ENCODE data around the gene EVI5. TPM values are rescaled to one million over a fixed set of nuclear protein-coding genes. Genes with fewer than 3 reads are reported as not detected.
A peak's percentile ranks its signal among the peaks of the same experiment; 100 is the strongest.

EVI5 gene
- total RNA-seq, 4 donors from 2014 or later, result 48.7 to 70.7 (median 50.8) TPM

DNA sequence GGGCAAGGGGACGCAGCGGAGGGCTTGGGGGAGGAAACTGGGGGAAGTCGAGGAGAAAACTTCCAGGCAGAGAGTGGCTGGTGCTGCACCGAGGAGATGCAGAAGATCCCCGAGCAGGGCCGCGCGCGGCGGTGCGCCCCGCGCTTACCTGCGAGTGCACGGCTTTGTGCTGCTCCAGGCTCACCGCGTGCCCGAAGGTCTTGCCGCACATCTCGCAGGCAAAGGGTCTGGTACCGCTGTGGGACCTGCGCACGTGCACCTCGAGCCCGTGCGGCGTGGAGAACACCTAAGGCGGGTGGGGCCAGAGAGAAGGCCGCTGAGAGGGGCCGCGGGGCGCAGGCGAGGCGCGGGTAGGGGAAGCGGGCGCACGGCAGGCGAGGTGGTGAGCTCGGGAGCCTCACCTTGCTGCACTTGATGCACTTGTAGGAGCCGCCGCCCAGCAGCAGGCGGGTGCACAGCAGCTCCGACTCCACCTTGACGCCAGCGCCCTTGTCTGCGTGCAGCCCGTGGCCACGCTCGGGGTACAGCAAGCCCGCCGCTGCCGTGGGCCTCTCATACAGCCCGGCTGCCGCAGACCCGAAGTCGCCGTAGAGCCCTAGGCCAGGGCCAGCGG, 304.6 kb downstream of the EVI5 start:
- Histone ChIP-seq H3K27me3 (peaks cover 5 to 62% of the 10 kb centered on the region in 2 donors), H3K4me1 (peaks cover 0 to 52% (median 43%) of the 10 kb centered on the region in 4 donors), H3K36me3 (no peaks in the 10 kb centered on the region), H3K9me3 (no peaks in the 10 kb centered on the region), H3K27ac (no peak overlapping the region), H3K4me3 (peak overlapping the region in 1 of 4 donors; percentile 20)
- TF ChIP-seq POLR2A (IDR thresholded peaks at IDR 0.05) (no peak), EP300 (IDR thresholded peaks at IDR 0.05) (no peak)
- TF ChIP-seq, protein P1, sequence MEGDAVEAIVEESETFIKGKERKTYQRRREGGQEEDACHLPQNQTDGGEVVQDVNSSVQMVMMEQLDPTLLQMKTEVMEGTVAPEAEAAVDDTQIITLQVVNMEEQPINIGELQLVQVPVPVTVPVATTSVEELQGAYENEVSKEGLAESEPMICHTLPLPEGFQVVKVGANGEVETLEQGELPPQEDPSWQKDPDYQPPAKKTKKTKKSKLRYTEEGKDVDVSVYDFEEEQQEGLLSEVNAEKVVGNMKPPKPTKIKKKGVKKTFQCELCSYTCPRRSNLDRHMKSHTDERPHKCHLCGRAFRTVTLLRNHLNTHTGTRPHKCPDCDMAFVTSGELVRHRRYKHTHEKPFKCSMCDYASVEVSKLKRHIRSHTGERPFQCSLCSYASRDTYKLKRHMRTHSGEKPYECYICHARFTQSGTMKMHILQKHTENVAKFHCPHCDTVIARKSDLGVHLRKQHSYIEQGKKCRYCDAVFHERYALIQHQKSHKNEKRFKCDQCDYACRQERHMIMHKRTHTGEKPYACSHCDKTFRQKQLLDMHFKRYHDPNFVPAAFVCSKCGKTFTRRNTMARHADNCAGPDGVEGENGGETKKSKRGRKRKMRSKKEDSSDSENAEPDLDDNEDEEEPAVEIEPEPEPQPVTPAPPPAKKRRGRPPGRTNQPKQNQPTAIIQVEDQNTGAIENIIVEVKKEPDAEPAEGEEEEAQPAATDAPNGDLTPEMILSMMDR (IDR thresholded peaks at IDR 0.05), result no peak
- 51 to 54% methylated on average over 16 to 41 of the region's 59 CpGs for WGBS, 2 donors
- DNase-seq (ENCODE audit: low spot score in 2 of 2), result no peak

DNA sequence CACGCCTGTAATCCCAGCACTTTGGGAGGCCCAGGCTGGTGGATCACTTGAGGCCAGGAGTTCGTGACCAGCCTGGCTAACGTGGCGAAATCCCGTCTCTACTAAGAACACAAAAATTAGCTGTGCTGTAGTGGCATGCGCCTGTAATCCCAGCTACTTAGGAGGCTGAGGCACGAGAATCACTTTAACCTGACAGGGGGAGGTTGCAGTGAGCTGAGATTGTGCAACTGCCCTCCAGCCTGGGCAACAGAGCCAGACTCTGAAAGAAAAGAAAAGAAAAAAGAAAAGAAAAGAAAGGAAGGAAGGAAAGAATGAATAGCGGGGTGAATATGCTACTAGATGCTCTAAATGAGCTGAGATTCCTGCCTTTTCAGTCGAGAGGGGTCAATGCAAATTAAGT, 305.3 kb downstream of the EVI5 start:
- no peak overlapping the region for H3K4me3 ChIP-seq
- WGBS, 2 donors, result 93 to 95% methylated on average over 9 of the region's 9 CpGs
- peaks cover 5 to 55% of the 10 kb centered on the region in 2 donors for H3K27me3 ChIP-seq
- H3K36me3 ChIP-seq, result no peaks in the 10 kb centered on the region
- peaks cover 0 to 45% (median 36%) of the 10 kb centered on the region in 4 donors for H3K4me1 ChIP-seq
- DNase-seq (ENCODE audit: low spot score in 2 of 2), result no peak
- H3K27ac ChIP-seq, result no peak overlapping the region
- H3K9me3 ChIP-seq, result no peaks in the 10 kb centered on the region
- no peak for TF ChIP-seq EP300 (IDR thresholded peaks at IDR 0.05)
- TF ChIP-seq POLR2A (IDR thresholded peaks at IDR 0.05), result no peak
- TF ChIP-seq, protein P1 (IDR thresholded peaks at IDR 0.05), result no peak

DNA sequence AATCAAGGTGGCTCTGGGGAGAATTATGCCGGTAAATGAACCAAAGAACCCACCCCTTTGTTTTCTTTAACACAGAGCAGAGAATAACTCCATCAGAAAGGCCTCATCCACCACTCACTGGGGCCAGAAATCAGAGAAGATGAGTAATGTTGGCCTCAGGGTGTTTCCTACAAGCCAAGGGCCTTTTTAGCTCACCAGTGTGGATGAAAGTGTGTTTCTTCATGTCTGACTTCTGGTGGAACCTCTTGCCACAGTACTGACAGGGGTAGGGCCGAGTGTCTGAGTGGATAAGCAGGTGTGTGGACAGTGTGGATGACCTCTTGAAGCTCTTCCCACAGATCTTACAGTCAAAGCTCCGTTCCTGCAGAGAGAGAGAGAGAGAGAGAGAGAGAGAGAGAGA, 306.5 kb downstream of the EVI5 start:
- Histone ChIP-seq H3K4me1 (peaks cover 0 to 33% (median 24%) of the 10 kb centered on the region in 4 donors), H3K36me3 (no peaks in the 10 kb centered on the region), H3K9me3 (no peaks in the 10 kb centered on the region), H3K27me3 (peaks cover 5 to 43% of the 10 kb centered on the region in 2 donors), H3K27ac (no peak overlapping the region), H3K4me3 (no peak overlapping the region)
- no peak for TF ChIP-seq POLR2A (IDR thresholded peaks at IDR 0.05)
- no peak for TF ChIP-seq EP300 (IDR thresholded peaks at IDR 0.05)
- TF ChIP-seq, protein P1 (IDR thresholded peaks at IDR 0.05), result no peak
- no peak for DNase-seq (ENCODE audit: low spot score in 2 of 2)
- 83 to 87% methylated on average over 3 of the region's 3 CpGs for WGBS, 2 donors

DNA sequence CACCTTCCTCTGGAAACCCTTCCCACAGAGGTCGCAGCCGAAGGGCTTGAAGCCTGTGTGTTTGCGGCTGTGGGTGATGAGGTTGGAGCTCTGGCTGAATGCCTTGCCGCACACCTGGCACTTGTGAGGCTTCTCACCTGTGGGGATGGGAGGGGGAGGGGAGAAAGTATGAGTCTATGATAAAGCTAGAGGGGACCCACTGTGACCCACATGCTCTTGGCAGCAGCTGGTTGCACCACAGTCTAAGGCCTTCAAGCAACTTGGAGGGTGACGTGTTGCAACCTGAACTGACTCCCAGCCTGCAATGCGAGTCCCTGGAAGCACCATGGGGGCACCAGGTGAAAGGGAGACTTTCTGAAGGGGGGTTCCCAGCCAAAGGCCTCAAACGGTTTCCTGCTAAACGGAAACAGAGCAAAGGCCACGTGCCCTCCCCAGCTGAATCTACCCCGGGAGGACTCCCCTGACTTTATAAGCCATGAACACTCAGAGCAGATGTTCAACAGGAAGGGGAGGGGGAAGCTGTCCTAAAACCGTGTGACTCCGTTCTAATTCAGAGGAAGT, 308.8 kb downstream of the EVI5 start:
- 55 to 63% methylated on average over 12 of the region's 12 CpGs for WGBS, 2 donors
- no peak overlapping the region for H3K27ac ChIP-seq
- peaks cover 0 to 20% of the 10 kb centered on the region in 2 donors for H3K27me3 ChIP-seq
- no peaks in the 10 kb centered on the region for H3K36me3 ChIP-seq
- H3K4me3 ChIP-seq, result no peak overlapping the region
- TF ChIP-seq, protein P1 (IDR thresholded peaks at IDR 0.05), result no peak
- TF ChIP-seq POLR2A (IDR thresholded peaks at IDR 0.05) (no peak), EP300 (IDR thresholded peaks at IDR 0.05) (no peak)
- peaks cover 0 to 10% (median 4%) of the 10 kb centered on the region in 4 donors for H3K4me1 ChIP-seq
- no peaks in the 10 kb centered on the region for H3K9me3 ChIP-seq
- DNase-seq (ENCODE audit: low spot score in 2 of 2), result no peak

DNA sequence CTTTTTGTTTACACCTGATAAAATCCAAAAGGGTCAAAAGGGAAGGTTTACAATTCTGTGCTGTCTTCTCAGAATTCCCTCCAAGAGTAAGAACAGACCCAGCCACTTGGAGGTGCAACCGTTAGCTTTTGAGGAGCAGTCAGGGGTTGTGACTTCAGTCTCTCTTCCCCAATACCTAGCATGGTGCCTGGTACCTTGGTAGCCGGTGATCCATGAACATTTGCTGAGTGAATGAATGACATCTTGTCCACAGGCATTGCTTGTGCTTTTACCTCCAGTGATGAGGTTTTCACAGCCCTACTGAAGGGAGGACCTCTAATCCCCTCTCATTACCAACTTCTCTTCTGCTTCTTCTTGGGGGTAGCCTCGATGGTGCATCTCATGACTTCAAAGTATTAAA, 309.9 kb downstream of the EVI5 start:
- Histone ChIP-seq H3K4me3 (no peak overlapping the region), H3K36me3 (no peaks in the 10 kb centered on the region), H3K4me1 (no peaks in the 10 kb centered on the region), H3K27me3 (peaks cover 0 to 9% of the 10 kb centered on the region in 2 donors), H3K27ac (no peak overlapping the region), H3K9me3 (no peaks in the 10 kb centered on the region)
- no peak for DNase-seq (ENCODE audit: low spot score in 2 of 2)
- TF ChIP-seq EP300 (IDR thresholded peaks at IDR 0.05) (no peak), POLR2A (IDR thresholded peaks at IDR 0.05) (no peak)
- TF ChIP-seq, protein P1 (IDR thresholded peaks at IDR 0.05), result no peak
- 84% methylated on average over 3 of the region's 3 CpGs for WGBS, 2 donors

Data from tibial nerve (tissue), 4 donors.